Stimulated activated CD4-positive, alpha-beta T cell treated with anti-CD3 and anti-CD28 coated beads, Interleukin-15, amount 100 ng/mL, for 1 hour (primary cell): ENCODE results near the gene NHERF1.

Source experiments
- DNase-seq, 2 donors: peaks; one replicate each; pipeline ENCODE4 v3.0.0-alpha.2; 2020; ENCODE audit warnings: low read depth in 1 of 2, low spot score in 1 of 2

The NHERF1 gene

DNA sequence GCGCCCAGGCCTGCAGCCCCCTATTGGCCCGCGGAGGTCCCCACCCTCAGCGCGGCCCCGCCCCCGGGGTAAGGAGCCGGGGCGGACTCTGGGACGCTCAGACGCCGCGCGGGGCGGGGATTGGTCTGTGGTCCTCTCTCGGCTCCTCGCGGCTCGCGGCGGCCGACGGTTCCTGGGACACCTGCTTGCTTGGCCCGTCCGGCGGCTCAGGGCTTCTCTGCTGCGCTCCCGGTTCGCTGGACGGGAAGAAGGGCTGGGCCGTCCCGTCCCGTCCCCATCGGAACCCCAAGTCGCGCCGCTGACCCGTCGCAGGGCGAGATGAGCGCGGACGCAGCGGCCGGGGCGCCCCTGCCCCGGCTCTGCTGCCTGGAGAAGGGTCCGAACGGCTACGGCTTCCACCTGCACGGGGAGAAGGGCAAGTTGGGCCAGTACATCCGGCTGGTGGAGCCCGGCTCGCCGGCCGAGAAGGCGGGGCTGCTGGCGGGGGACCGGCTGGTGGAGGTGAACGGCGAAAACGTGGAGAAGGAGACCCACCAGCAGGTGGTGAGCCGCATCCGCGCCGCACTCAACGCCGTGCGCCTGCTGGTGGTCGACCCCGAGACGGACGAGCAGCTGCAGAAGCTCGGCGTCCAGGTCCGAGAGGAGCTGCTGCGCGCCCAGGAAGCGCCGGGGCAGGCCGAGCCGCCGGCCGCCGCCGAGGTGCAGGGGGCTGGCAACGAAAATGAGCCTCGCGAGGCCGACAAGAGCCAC lies at the start of gene NHERF1:
Gene NHERF1, plus strand, starts transcription at position 100 of the 750 bp plus-strand sequence. Its CDS starts 219 bp downstream, at position 319.
- peak; percentile 92 to 94 for DNase-seq

DNA sequence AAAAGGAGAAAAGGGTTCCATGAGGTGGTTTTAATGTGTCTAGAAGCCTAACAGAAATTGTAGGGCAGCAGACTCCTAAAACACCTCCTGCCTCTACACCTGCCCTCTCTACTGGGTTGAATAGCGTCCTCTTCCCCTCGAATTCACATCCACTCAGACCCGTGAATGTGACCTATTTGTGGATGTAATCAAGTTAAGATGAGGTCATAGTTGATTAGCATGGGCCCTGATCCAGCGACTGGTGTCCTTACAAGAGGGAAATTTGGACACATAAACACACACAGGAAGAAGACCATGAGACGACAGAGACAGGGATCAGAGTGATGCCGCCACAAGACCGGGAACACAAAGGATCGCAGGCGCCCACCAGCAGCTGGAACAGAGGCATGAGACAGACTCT lies 49.2 kb upstream of the NHERF1 start:
- DNase-seq, result no peak

DNA sequence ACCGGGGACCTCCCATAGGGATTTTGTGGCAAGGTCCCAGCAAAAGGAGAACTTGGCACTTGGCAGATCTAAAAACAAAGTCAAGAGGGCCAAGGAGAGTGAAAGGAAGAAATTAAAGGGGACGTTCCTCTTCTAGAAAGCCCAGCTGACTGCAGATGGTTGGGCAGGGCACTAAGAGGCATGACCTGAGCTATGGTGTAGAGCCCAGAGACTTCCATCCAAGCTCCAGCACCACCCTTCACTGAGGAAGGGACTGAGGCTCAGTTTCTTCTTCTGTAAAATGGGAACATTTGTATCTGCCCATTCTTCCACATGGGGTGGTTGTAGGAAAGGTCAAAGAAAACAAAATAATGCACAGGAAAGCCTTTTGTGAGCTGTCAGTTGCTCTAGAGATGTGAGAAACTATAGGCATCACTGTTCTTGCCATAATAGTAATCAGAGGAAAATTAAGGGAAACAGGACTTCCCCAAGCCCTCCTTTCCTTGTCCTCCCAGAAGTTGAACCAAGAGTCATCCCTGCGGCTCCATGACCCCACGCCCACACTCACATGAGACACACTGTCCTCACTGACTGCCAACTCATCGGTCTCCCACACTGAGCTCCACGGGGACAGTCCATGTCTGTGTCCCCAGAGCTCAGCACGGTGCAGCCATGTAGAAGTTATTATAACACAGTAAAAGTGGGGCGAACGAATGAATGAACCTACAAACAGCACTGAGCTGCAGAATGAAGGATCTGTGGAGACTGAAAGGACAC lies 46.1 kb upstream of the NHERF1 start:
- DNase-seq, result no peak

DNA sequence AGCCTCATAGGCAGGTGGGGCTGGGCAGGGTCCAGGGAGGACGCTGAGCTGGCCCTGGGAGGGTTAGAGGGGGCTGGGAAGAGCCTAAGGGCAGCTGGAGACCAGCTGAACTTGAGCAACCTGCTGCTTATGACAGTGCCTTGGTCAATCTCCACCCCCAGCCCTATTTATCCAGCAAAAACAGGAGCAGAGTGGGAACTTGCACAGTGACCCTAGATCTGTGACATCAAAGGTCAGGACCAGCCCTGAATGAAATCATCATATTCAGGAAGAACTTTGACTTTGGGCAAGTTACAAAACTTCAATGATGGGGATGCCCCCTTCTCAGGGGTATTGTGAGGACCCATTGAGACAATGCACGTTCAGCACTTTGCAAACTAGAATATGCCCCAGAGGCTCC lies 45.1 kb upstream of the NHERF1 start:
- DNase-seq, result no peak

DNA sequence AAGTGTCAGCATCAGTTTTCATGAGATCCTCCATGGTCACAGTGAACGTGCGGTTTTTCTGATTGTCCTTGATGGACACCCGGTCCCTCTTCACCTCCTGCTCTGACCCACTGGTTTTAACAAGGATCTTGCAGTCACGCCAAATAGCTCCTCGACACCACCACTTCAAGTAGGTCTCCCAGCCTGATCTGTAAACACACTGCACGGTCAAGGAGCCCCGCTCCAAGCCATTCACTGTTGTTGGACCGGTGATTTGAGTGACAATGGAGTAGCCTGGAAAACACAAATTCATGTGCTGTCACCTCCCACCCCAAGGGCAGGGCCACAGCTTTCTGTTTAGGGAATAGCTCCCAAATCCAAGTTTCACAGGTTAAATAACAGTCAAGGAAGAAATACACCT lies 43.9 kb upstream of the NHERF1 start:
- DNase-seq, result no peak

DNA sequence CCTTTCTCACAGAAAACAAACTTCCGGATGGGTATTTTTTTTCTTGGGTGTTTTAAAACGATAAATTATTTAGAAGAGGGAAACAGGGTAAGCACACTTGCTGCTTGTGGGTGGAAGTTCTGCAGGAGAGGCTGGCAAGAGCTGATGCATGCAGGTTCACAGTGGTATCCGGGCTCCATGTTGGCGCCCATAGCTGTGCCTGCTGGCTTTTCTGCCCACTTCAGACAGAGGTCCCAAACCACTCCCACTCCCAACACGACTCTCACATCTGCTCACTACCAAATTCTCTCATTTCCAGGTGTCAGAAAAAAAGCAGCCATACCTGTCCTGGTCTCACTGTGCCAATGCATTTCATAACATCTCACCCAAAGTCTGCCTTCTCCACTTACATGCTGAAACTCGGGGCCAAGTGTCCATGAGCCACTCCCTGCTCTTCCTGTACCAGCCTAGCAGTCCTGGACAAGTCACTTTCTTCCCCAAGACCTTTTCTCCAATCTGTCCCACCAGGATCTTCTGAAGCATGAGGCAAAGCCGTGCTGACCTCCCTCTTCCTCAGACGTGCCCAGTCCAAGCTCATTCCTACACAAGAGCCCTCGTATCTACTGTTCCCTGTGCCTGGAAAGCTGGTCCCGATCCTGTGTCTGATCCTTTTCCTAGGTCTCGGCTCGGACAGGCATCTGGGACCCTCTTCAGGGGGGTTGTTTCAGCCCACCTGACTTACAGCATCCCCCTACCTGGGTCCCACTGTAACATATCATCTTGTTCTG lies 37.2 kb upstream of the NHERF1 start:
- DNase-seq, result no peak

DNA sequence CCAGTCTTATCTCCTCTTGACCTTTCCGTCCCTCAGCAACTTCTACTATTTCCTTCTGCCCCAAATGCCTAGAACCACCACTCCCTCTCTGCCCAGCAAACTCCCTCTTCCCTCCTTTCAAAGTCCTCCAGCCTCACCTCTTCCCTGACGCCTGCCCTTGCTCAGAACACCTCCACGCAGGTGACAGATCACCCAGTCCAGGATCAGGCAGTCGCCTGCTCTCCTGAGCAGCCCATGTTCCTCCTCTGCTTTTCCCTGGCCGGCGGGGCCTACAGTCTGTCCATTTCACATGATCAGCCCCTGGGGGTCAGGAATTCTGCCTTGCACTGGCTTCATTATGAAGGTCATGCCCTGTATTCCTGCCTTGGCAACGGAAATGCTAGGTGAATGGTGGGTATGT lies 36.1 kb upstream of the NHERF1 start:
- DNase-seq, result no peak

DNA sequence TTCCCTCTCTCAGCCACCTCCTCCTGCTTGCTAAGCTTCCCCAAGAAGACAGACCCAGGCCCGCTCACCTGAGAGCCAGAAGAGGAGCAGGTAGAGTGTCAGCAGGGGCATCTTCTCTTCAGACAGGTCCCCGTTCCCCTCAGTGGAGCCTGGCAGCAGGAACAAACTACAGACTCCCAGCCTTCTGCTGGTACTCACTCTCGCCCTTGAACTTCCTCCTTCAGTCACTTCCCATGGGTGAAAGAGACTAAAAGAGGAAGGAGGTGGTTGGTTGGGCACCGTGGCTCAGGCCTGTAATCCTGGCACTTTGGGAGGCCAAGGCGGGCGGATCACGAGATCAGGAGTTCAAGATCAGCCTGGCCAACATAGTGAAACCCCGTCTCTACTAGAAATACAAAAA lies 35.7 kb upstream of the NHERF1 start, which contains the start of gene CD300LF:
Gene CD300LF, minus strand, starts transcription at position 168 of the 400 bp plus-strand sequence. Its CDS starts 57 bp downstream, at position 111.
- DNase-seq, result no peak

DNA sequence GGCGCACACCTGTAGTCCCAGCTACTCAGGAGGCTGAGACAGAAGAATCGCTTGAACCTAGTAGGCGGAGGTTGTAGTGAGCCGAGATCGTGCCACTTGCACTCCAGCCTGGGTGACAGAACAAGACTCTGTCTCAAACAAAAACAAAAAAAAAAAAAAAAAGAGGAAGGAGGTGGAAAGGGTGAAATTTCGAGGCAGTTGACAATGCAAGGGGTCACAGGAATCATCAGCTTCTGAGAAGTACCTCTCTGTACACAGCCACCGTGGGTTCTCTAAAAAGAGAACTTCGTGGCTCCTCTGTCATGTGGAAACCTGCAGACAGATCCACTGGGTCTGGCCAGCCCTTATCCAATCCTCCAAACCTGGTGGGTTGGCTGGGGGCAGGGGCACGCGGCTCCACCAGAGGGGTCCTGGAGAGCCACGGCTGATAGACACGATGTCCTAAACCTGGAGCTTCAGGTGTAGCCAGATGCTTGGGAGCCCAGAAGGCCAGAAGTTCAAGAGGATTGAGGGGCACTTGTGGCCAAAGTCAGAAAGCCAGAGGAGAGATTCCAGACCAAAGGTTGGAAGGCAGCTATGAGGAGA lies 35.2 kb upstream of the NHERF1 start:
- DNase-seq, result no peak

DNA sequence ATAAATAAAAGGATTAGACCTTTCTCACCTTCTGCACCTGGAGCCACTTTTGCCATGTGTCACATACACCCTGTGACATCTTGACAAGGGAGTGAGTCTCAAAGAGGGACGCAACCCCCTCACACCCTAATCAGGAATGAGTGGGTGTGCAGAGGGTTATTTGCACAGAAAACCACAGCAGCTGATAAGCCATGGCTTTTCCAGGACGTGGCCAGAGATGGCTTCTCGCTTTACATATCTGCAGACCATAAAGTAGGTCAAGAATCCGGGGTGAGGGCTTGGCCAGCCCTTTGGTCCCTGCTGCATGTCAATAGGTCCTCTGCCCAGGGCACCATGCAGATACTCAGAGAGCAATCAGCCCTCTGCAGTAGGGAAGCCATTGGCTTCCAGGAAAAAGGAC lies 33.3 kb upstream of the NHERF1 start:
- DNase-seq, result no peak

DNA sequence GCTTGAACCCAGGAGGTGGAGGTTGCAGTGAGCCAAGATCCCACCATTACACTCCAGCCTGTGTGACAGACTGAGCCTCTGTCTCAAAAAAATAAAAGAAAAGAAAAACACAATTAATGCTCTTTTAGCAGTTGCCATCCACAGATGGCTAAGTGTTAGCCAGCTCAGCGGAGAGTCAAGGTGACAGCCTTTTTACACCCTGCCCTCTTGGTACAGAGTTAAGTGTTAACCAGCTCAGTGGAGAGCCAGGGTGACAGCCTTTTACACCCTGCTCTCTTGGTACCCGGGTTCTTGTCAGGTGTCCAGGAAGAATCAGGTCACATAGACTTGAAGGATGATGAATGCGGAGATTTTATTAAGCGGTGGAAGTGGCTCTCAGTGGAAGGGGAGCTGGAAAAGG lies 27.9 kb upstream of the NHERF1 start:
- DNase-seq, result no peak

DNA sequence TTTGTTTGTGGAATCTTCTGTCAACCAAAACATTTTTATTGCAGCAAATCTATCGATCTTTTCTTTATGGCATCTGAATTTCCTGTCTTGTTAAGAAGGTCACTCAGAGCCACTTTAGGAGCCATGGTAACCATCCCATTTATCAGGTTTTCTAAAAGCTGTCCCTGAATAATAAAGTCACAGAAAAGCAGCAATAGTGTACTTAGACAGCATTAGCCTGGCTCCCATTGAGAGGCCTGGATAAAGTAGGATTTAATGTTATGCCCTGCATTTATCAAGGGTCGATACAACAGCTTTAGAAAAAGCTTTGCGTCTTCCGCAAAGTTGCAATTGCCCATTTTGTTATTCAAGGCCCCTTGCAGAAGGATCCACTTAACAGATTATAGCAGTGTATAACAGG lies 25.6 kb upstream of the NHERF1 start:
- DNase-seq, result no peak

DNA sequence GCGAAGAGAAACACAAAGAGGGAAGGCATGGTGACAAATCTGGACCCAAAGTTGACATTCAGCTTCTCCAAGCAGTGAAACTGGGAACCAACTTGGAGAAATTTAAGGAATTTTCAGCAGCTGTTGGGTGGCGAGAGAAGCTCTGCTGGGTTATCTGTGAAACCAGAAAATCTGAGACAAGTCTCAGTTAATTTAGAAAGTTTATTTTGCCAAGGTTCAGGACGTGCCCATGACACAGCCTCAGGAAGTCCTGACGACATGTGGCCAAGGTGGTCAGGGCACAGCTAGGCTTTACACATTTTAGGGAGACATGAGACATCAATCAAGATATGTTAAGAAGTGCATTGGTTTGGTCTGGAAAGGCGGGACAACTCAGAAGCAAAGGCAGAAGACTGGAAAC lies 24.5 kb upstream of the NHERF1 start:
- no peak for DNase-seq

DNA sequence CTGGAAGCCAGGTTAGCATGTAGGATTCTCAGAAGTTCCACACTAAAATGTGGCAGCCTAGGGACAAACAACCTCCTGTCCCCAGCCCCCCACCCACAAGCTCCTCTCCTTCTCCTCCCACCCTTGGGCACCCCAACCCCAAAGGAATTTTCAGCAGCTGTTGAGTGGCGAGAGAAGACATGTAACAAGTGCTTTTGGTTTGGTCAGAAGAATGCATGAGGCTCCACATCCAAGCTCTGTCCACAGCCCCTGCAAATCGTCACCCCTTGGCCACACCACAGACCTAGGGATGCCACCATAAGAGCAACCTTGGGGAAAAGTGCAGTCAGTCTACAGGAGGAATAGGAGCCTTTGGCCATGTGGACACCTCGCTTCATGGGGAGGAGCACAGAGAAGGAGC lies 23.3 kb upstream of the NHERF1 start:
- no peak for DNase-seq

DNA sequence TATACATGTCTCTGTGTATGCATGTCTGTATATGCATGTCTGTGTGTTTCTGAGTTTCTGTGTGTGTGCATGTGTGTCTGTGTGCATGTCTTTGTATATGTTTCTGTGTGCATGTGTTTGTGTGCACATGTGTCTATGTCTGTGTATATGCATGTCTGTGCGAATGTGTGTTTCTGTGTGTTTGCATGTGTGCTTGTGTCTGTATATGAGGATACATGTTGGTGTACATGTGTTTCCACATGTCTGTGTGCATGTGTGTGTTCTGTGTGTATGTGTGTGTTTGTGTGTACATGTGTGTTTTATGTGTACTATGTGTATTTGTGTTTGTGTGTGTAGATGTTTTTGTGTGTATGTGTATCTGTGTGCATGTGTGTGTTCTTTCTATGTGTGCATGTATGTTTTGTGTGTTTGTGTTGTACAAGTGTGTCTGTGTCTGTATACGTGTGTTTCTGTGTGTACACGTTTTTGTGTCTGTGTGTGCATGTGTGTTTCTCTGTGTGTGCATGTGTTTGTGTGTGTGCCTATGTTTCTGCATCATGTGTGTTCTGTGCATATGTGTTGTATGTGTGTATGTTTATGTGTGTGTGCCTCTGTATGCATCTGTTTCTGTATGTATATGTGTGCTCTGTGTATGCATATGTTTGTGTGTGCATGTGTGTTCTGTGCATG lies 20.3 kb upstream of the NHERF1 start:
- DNase-seq, result no peak

DNA sequence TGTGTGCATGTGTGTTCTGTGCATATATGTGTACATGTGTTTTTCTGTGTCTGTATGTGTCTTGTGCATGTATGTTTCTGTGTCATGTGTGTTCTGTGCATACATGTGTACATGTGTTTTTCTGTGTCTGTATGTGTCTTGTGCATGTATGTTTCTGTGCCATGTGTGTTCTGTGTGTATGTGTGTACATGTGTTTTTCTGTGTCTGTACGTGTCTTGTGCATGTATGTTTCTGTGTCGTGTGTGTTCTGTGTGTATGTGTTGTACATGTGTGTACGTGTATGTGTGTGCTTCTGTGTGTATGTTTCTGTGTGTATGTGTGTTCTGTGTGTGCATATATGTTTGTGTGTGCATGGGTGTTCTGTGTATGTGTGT lies 19.7 kb upstream of the NHERF1 start:
- no peak for DNase-seq

DNA sequence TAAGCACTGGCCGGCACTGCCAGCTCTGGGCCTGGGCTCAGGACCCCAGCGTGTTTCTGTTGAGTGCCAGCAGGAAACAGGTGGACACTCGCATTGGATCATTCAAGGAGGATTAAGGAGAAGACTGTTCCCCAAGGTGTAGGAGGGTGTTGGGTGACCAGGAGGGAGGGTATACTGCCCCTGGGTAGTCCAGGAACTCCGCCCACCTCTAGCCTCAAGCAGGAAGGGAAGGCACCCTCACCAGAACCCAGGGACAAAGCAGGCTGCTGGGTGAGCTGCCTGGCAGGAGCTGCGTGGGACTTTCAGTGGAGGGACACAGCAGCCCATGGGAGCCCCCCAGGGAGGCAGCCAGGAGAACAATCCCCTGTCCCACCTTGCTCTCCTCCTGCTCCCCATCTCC lies 19.1 kb upstream of the NHERF1 start:
- no peak for DNase-seq

DNA sequence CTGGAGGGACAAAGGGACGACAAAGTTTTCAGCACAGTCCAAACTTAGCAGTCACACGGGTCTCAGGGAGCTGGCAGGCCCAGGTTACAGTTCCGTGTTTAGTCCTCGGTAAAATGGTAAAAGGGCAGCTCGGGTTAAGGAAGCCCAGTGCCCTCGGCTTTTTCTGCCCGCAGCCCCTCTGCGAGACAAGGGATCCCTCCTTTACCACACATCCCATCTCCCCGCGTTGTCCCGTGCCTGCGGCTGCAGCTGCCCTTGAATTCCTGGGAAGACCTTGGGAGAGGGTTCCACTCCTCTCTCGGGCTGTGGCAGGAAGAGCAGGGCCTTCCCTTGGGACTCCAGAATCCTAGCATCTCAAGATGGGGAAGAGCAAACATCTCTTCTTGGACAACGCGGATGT lies 18.6 kb upstream of the NHERF1 start:
- no peak for DNase-seq

DNA sequence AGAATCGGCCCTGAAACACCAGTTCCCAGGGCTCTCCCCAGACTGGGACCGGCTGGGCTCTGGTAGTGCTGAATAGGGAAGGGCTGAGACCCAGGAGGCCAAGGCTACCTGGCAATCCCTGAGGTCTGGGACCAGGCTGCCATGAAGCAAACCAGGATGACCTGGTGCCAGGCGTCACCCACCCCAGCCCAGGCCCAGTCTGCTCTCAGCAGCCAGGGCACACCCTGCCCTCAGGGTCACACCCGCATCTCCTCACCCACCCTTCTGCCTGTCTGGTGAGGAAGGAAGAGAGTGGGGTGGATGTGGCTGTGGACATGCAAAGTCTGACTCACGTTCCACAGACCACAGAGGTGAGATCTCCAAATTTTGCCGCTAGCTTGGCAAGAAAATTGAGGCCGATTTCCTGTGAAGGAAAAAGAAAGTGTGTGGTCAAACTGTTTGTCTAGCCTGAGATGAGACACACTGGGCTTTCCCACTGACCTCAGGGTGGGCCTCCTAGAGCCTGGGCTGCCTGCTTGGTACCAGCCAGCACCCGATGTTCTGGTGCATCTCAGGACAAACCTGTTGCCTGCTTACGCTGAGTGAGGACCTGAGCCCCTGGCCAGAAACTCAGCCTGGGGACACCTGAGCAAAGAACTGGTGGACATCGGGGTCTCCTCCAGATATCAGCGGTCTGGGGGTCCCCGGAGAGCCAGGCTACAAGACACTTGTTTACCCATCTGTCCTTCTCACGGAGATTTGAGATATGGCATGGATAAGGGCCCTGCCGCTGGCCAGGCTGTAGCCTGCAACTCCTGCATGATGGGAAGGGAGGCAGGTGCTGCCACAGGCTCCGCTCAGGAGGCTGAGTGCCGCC lies 17.7 kb upstream of the NHERF1 start:
- no peak for DNase-seq

DNA sequence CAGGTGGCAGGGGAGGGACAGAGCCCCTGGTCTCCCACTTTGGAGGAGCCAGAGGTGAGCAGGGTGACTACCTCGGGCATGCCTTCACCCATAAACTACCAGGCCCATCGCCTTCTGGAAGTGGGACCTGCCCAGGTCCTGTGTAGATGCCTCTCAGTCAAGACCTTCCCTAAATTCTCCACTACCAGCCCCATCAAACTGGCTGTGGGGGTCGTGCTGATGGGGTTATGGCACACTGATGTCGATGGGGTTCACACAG lies 17.2 kb upstream of the NHERF1 start:
- DNase-seq, result no peak
